ENCODE data around the gene SPATA21. TPM values are rescaled to one million over a fixed set of nuclear protein-coding genes. Genes with fewer than 3 reads are reported as not detected.
A peak's percentile ranks its signal among the peaks of the same experiment; 100 is the strongest.

Gene SPATA21
- total and polyA plus RNA-seq, 10 of the 15 experiments (the other 5 are each of a cell fraction or from before 2014, with no cell fraction given): 0.05 to 1.1 (median 0.24) TPM; not detected in 1

DNA sequence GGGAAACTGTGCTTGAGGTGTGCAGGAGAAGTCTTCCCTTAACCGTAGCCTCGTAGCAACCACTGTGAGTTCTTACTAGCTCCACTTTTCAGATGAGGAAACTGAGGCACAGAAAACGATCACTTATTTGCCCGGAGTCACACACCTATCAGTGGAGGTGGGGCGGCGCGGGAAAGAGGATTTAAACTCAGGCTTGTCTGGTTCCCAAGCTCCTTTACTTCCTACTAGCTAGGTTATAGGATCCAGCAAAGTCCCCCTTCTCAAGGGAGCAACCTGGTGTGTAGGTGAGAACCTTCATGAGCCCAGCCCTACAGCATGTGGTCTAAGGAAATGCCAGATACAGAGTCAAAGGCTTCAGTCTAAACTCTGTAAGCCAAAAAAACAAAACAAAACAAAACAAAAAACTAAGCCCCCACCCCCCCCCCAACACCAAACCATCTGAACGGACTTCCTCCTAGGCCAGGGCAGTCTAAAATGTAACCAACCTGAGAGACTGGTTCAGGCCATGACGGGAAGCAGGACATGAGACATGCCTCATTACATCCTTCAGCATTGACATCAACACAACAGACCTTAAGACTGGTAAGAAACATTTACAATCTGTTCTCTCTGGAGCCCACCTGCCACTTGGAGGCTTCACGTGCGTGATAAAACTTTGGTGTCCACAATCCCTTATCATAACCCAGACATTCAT, 84.2 kb downstream of the SPATA21 start (continued):
- TF ChIP-seq, protein P1, sequence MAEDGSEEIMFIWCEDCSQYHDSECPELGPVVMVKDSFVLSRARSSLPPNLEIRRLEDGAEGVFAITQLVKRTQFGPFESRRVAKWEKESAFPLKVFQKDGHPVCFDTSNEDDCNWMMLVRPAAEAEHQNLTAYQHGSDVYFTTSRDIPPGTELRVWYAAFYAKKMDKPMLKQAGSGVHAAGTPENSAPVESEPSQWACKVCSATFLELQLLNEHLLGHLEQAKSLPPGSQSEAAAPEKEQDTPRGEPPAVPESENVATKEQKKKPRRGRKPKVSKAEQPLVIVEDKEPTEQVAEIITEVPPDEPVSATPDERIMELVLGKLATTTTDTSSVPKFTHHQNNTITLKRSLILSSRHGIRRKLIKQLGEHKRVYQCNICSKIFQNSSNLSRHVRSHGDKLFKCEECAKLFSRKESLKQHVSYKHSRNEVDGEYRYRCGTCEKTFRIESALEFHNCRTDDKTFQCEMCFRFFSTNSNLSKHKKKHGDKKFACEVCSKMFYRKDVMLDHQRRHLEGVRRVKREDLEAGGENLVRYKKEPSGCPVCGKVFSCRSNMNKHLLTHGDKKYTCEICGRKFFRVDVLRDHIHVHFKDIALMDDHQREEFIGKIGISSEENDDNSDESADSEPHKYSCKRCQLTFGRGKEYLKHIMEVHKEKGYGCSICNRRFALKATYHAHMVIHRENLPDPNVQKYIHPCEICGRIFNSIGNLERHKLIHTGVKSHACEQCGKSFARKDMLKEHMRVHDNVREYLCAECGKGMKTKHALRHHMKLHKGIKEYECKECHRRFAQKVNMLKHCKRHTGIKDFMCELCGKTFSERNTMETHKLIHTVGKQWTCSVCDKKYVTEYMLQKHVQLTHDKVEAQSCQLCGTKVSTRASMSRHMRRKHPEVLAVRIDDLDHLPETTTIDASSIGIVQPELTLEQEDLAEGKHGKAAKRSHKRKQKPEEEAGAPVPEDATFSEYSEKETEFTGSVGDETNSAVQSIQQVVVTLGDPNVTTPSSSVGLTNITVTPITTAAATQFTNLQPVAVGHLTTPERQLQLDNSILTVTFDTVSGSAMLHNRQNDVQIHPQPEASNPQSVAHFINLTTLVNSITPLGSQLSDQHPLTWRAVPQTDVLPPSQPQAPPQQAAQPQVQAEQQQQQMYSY (CRISPR knock-in tag; IDR thresholded peaks at IDR 0.05): no peak
- TF ChIP-seq SIN3A (IDR thresholded peaks at IDR 0.05; ENCODE audit: low read depth, low read length): no peak
- TF ChIP-seq, protein P2, sequence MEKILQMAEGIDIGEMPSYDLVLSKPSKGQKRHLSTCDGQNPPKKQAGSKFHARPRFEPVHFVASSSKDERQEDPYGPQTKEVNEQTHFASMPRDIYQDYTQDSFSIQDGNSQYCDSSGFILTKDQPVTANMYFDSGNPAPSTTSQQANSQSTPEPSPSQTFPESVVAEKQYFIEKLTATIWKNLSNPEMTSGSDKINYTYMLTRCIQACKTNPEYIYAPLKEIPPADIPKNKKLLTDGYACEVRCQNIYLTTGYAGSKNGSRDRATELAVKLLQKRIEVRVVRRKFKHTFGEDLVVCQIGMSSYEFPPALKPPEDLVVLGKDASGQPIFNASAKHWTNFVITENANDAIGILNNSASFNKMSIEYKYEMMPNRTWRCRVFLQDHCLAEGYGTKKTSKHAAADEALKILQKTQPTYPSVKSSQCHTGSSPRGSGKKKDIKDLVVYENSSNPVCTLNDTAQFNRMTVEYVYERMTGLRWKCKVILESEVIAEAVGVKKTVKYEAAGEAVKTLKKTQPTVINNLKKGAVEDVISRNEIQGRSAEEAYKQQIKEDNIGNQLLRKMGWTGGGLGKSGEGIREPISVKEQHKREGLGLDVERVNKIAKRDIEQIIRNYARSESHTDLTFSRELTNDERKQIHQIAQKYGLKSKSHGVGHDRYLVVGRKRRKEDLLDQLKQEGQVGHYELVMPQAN (conservative IDR thresholded peaks at IDR 0.05): no peak
- TF ChIP-seq PML (IDR thresholded peaks at IDR 0.05; ENCODE audit: low read length): no peak
- no peak for TF ChIP-seq CREM (IDR thresholded peaks at IDR 0.05; ENCODE audit: low read depth)
- TF ChIP-seq ATF3 (IDR thresholded peaks at IDR 0.05; ENCODE audit: borderline replicate concordance, extremely low read depth, low read depth, low read length): no peak
- TF ChIP-seq NR2F1 (conservative IDR thresholded peaks at IDR 0.05): no peak
- no peak for TF ChIP-seq ZZZ3 (IDR thresholded peaks at IDR 0.05; ENCODE audit: control insufficient read depth, insufficient read length, low read depth)
- no peak for TF ChIP-seq ETV6 (conservative IDR thresholded peaks at IDR 0.05 in 1 of 2, IDR thresholded peaks at IDR 0.05 in 1 of 2; ENCODE audit: borderline replicate concordance in 1 of 2, low read depth in 1 of 2)
- 0 out of 2 replicates have a peak, but pooled peaks have one; percentile 58 for TF ChIP-seq NBN (IDR thresholded peaks at IDR 0.05)
- TF ChIP-seq TCF3 (IDR thresholded peaks at IDR 0.05; ENCODE audit: borderline replicate concordance, insufficient read depth, low read depth, low read length): no peak
- no peak for TF ChIP-seq CEBPB (IDR thresholded peaks at IDR 0.05; ENCODE audit: borderline replicate concordance in 1 of 2, low read depth in 2 of 2, low read length in 2 of 2)
- TF ChIP-seq EZH2 (IDR thresholded peaks at IDR 0.05; ENCODE audit: borderline replicate concordance, control insufficient read depth, low read depth, low read length): no peak
- TF ChIP-seq, protein P3, sequence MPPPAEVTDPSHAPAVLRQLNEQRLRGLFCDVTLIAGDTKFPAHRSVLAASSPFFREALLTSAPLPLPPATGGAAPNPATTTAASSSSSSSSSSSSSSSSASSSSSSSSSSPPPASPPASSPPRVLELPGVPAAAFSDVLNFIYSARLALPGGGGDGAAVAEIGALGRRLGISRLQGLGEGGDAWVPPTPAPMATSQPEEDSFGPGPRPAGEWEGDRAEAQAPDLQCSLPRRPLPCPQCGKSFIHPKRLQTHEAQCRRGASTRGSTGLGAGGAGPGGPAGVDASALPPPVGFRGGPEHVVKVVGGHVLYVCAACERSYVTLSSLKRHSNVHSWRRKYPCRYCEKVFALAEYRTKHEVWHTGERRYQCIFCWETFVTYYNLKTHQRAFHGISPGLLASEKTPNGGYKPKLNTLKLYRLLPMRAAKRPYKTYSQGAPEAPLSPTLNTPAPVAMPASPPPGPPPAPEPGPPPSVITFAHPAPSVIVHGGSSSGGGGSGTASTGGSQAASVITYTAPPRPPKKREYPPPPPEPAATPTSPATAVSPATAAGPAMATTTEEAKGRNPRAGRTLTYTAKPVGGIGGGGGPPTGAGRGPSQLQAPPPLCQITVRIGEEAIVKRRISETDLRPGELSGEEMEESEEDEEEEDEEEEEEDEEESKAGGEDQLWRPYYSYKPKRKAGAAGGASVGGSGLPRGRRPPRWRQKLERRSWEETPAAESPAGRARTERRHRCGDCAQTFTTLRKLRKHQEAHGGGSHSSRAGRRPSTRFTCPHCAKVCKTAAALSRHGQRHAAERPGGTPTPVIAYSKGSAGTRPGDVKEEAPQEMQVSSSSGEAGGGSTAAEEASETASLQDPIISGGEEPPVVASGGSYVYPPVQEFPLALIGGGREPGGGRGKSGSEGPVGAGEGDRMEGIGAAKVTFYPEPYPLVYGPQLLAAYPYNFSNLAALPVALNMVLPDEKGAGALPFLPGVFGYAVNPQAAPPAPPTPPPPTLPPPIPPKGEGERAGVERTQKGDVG (CRISPR knock-in tag; IDR thresholded peaks at IDR 0.05): no peak

Data from GM12878 (cell line).